SIG-M5 treated with dmso at 0.1 percent for 504 hours (cell line): Measurements from ENCODE around the gene GNAO1.

Experiments used
- DNase-seq: peaks from one replicate; lab custom pipeline; 2025; ENCODE audit not compliant: unreplicated experiment; lab: John Stamatoyannopoulos, UW

GNAO1 gene

GRCh38 chr16:56282451-56282850 is 91.2 kb downstream of the GNAO1 start:
- DNase-seq = peak; percentile 78

- DNase-seq = no peak
These were observed 93.2 kb downstream of the GNAO1 start for GRCh38 chr16:56284521-56284920.

- DNase-seq = no peak
These were observed 95.5 kb downstream of the GNAO1 start for GRCh38 chr16:56286809-56287208.

DNA sequence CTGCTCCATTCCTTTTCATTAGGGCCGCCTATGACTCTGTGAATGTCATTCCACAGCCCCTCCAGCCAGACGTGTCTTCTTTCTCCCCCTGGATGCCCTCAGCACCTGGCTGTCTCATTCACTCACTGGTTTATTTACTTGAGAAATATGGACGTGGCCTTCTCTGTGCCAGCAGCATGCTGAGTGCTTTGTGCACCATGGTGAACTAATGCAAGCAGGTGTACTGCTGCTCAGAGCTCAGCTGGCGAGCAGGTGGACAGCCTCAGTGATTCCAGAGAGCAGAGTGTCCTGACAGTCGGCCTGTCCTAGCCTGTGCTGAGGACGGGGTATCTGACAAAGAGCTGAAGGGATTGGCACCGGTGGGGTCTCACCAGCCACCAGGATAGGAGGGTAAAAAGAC is 96.7 kb downstream of the GNAO1 start:
- no peak for DNase-seq

- DNase-seq = no peak
These were observed 98.1 kb downstream of the GNAO1 start for GRCh38 chr16:56289416-56289815.

DNA sequence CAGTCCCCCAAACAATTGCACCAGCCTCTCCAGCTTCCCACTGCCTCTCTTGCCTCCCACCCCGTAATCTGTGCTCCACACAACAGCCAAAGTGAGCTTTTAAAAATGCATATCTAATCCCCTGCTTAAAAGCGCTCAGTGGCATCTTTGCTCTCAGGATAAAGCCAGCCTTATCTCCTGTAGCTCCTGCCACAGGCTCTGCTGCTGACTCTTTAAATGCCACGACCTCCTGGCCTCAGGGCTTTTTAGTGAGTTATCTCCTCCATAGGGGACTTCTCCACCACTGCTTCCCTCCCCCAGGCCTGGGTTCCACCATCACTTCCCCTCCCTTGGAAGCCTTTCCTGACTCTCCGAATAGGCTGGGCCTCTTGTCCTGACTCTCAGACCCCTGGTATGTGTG is 98.6 kb downstream of the GNAO1 start:
- DNase-seq = no peak

DNA sequence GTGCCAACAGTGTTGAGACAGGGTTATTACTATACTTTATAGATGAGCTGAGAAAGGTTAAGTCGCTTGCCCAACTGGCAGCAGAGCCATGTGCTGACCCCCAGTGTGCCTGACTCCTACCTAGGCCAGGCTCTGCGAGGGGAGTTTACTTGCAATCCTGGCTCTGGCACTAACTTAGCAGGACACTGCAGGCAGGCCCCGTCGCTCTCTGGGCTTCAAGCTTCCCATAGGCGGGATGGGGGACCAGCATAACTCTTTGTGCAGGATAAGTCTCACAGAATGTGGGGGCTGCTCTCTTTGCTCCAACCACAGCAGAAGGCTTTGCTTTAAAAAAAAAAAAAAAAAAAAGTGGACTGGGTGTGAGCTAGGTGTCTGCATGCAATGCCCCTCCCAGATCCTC is 102.7 kb downstream of the GNAO1 start:
- no peak for DNase-seq

DNA sequence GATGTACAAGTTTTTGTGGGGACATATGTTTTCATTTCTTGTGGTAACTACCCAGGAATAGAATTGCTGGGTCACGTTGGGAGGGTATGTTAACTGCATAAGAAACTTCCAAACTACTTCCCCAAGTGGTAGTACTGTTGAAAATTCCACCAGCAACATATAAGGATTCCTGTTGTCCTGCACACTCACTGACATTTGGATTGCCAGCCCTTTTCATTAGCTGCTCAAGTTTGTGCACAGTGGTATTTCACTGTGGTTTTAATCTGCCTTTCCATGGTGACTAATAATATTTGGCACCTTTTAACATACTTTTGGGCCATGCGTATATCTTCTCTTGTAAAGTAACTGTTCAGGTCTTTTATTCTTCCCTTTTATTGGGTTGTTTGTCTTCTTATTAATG is 103.3 kb downstream of the GNAO1 start:
- no peak for DNase-seq

DNA sequence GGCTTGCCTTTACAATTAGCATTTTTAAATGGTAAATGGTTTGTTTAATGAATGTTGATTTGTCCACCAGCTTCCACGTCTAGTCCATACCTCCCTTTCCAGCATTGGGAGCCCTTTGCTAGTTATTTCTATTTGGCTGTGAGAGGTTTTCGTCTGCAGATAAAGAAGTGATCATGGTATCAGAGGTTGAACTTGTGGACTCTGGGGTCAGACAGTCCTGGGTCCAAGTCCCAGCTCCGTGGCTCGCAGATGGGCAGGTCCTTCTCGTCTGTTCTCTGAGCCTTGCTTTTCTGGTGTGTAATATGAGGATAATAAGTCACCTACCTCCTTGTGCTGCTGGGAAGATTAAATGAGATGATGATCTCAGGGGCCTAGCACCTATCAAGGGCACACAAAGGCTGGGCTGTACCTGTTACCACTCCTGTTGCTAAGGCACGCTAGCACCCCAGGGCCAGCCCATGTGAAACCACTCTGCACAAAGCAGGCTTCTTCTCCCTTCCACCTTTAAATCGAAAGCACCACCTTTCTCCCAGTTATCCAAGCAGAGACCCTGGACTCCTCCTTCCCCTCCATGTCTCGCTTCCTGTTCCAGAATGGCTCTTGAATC is 103.9 kb downstream of the GNAO1 start:
- no peak for DNase-seq

GRCh38 chr16:56295739-56296527 is 104.6 kb downstream of the GNAO1 start:
- DNase-seq = no peak

- DNase-seq = no peak
These were observed 106.4 kb downstream of the GNAO1 start for GRCh38 chr16:56297684-56298083.

- DNase-seq = no peak
These were observed 106.8 kb downstream of the GNAO1 start for GRCh38 chr16:56298116-56298515.

GRCh38 chr16:56298948-56299596 is 107.8 kb downstream of the GNAO1 start:
- DNase-seq = no peak

GRCh38 chr16:56300242-56300623 is 108.9 kb downstream of the GNAO1 start:
- no peak for DNase-seq

DNA sequence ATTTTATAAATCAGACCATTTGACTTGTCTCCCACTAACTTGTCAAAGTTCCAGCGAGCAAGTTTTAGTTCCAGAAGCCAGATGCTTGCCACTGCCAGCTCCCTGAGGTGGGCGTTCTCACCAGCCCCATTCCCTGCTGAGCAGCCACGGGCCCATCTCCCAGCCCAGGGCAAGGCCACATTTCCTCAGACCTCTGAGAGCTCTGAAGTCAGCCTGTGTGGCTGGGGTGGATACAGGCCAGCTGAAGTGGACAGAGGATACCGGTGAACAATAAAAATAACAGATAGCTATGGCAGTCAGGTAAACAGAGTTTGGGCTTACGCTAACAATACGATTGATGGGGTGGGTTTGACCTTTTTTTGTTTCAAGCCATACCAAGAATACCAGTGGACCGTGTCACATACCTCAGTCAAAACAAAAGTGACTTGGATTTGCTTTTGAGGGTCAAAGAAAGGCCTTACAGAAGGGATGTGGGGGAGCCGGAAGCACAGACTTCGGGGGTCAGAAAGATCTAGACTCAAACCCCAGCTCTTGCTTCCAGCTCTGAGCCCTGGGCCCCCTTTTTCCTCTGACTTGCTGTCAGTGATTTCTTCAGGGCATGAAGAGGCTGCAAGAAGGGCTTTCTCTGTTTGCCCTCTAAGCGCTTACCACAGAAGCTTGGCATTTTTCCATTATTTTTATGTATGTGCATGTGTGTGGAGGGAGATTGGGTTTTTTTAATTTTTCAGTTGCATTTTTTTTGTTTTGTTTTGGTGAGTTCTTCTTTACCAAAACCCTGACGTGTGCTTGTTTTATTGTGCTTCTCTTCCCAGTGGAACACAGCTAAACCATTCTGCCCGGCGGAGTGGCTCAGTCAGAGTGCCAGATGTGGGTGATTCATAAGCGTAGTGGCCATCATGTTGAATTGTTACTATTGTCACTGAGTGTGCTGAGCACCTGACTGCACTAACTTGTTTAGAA is 109.9 kb downstream of the GNAO1 start:
- no peak for DNase-seq

GRCh38 chr16:56302506-56302905 is 111.2 kb downstream of the GNAO1 start:
- no peak for DNase-seq

GRCh38 chr16:56303066-56303715 is 111.9 kb downstream of the GNAO1 start:
- no peak for DNase-seq

DNA sequence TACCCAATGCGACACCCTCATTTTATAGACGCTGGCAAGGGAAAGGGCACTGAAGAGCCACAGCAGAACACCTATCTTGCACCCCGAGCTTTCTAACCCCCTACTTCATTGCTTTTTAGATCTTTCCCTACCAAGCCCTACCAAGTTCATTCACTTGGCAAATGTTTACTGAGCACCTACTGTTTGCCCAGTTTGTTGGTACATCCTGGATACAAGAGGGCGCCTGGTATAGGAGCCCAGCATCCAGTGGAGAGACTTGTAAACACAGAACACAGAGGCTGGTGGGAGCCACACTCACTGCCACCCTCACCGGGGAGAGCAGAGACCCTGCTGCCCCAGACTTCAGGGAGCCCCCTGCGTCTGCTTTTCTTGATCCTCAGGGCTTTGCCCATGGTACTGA is 112.6 kb downstream of the GNAO1 start:
- DNase-seq = no peak

DNA sequence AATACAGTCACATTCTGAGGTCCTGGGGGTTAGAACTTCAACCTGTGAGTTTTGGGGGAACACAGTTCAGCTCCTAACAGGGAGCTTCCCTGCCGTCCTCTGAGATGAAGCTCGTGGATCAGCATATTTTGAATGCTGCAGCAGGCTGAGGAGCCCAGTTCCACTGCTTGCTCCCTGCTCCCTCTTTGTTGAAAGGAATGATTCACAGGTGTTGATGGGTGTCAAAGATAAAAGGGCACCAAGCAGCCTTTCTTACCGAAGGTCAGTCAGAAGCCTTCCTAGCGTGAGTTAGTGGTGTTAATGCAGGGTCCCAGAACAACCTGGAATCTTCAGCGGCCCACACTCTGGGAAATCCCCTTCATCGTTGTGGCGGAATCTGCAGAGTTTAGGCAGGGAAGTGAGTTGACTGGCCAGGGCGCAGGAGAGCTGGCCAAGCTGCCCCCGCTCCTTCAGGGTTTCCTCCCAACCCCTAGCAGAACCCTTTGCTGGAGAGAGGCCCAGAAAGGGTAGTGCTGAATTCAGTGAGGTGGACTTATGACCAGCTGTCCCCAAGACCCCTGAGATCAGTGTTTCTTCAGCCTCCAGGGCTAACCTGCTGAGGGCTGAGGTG is 114.8 kb downstream of the GNAO1 start:
- DNase-seq = no peak
